22Rv1 (cell line): Measurements from ENCODE around the gene MAN1C1.

Experiments
- H3K27ac ChIP-seq: fragments of 450-650 bp; 2 replicates; pipeline ENCODE4 v1.5.1; 2017
- CTCF ChIP-seq: fragments of 450-650 bp; IDR thresholded peaks from 2 replicates; pipeline ENCODE4 v1.5.1; 2017; ENCODE audit warnings: mild to moderate bottlenecking
- ZFX ChIP-seq: fragments of 450-650 bp; IDR thresholded peaks from 2 replicates; pipeline ENCODE4 v1.6.1; 2017; ENCODE audit warnings: antibody characterized with exemption, borderline replicate concordance

Gene MAN1C1

GRCh38 chr1:25577134-25577920, 39.3 kb upstream of the MAN1C1 start:
- no peak for TF ChIP-seq ZFX
- no peak for TF ChIP-seq CTCF

GRCh38 chr1:25579292-25580252, 37.0 kb upstream of the MAN1C1 start:
- TF ChIP-seq ZFX (no peak), CTCF (no peak)
- H3K27ac ChIP-seq = no peak overlapping the region

More at GRCh38 chr1:25577134-25577920, 39.3 kb upstream of the MAN1C1 start:
- no peak overlapping the region for H3K27ac ChIP-seq

DNA sequence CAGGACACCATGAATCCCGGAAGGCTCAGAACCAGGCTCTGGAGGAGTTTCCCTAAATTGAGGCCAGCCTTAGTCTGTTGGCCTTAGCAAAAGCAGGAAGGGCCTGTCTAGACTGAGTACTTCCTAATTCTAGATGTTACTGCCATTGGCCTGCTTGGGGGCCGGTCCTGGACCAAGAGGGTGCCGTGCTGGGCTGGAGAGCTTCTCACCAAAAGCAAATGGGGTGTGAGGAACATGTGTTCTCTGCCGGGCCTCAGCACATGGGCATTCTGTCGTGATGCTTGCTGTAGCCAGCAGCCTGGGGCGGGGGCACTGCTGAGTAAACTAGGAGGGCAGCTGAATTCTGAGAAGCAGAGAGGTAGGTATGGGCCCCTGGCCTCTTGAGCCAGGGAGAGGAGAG, 35.7 kb upstream of the MAN1C1 start:
- TF ChIP-seq CTCF (no peak), ZFX (no peak)
- H3K27ac ChIP-seq = no peak overlapping the region

- no peak for TF ChIP-seq CTCF
- TF ChIP-seq ZFX = no peak
- no peak overlapping the region for H3K27ac ChIP-seq
Measured at GRCh38 chr1:25581764-25582163, 34.8 kb upstream of the MAN1C1 start.

- no peak overlapping the region for H3K27ac ChIP-seq
- no peak for TF ChIP-seq CTCF
- no peak for TF ChIP-seq ZFX
Measured at GRCh38 chr1:25583519-25584370, 32.8 kb upstream of the MAN1C1 start.

DNA sequence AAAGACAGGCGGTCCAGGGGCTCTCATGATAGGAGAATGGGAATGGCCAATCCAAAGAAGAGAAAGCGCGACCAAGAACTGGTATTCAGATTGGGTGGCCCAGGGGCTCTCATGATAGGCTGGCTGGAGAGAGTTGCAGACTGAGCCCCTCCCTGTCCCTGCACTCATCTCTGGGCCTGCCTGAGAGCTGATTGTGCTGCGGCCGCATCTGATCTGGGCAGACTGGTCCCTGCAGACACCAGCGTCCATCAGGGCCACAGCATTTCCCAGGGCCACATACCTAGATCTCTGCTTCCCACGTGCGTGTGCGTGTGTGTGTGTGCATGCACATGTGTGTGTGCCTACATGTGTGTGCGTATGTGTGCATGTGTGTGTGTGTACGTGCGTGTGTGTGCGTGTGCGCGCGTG, 30.4 kb upstream of the MAN1C1 start:
- H3K27ac ChIP-seq = no peak overlapping the region
- no peak for TF ChIP-seq CTCF
